IPS DF 4.7 (cell line): ENCODE measurements around the gene PRKN.

Experiments
- DNase-seq: peaks from one replicate; pipeline ENCODE4 v3.0.0-alpha.2; 2013; ENCODE audit warnings: low spot score; ENCODE audit errors: extremely low read depth

The PRKN gene

DNA sequence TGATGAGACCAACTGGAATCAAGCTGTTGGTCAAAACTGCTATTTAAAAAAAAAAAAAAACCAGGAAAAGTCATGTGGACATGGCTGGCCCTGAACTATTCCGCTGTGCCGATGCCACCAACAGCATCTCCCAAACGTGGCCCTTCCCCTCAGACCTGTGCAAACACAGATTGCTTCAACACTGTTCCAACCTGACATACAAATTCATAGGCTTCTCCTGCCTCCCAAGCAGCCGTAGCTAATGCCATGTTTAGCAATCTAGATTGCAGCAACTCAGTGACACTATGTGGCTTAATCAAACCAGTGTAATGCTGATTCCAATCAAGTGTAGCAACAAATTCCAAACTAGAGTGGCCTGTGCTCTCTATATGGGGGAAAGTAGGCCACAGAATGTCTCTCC lies 16.2 kb downstream of the PRKN start:
- DNase-seq, result no peak

GRCh38 chr6:162710936-162711335 lies 16.6 kb downstream of the PRKN start:
- no peak for DNase-seq

DNA sequence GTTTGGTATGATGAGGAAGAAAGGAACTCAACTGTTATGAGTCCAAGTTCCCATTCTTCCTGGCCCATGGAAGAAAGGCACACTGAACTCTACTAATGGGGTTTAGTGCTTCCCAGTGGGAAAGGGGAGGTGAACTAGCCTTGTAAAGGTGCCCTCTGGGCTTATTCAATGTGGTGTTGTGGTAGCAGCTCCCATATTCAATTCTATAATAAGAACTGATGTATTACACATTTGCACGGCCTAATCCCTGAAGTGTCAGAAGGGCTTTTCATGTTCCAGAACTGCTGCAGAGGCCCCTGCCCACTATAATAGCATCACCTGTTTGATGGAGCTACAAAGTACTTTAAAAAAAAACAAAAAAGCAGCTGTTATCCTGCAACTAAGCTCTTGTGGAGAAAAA lies 17.1 kb downstream of the PRKN start:
- DNase-seq, result no peak

GRCh38 chr6:162709431-162709830 lies 18.1 kb downstream of the PRKN start:
- no peak for DNase-seq

DNA sequence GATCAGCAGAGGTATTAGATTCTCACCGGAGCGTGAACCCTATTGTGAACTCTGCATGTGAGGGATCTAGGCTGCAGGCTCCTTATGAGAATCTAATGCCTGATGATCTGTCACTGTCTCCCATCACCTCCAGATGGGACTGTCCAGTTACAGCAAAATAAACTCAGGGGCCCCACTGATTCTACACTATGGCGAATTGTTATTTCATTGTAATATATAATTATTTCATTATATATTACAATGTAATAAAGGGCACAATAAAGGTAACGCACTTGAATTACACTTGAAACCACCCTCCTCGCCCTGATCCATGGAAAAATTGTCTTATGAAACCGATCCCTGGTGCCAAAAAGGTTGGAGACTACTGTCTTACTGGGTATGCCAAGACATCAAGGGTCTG lies 18.6 kb downstream of the PRKN start:
- DNase-seq, result no peak

DNA sequence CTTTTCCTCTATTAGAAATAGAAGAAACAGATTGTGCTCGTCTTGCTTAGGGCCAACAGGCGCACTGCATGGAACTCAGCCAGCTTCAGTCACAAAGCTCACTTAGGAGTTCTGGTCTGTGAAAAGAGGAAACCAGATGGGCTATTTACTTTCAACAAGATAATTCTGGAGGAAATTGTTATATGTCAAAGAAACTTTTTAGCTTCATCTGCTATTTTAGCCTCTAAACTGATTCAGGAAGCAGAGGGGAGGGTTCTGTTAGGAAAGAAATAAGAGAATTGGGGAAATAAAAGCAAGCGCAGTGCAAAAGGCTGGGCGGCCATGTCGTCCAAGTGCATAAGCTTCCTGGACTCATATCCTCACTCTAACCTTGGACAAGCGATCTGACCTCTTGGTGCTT lies 21.3 kb downstream of the PRKN start:
- no peak for DNase-seq

- DNase-seq, result no peak
Observed at GRCh38 chr6:162705736-162706135, 21.8 kb downstream of the PRKN start.

GRCh38 chr6:162704001-162704400 lies 23.6 kb downstream of the PRKN start:
- DNase-seq, result no peak

- DNase-seq, result no peak
Observed at GRCh38 chr6:162702446-162702845, 25.1 kb downstream of the PRKN start.

- no peak for DNase-seq
Observed at GRCh38 chr6:162701551-162701950, 26.0 kb downstream of the PRKN start.

GRCh38 chr6:162700966-162701365 lies 26.6 kb downstream of the PRKN start:
- no peak for DNase-seq

GRCh38 chr6:162699961-162700360 lies 27.6 kb downstream of the PRKN start:
- no peak for DNase-seq

- DNase-seq, result no peak
Observed at GRCh38 chr6:162698440-162698839, 29.1 kb downstream of the PRKN start.

DNA sequence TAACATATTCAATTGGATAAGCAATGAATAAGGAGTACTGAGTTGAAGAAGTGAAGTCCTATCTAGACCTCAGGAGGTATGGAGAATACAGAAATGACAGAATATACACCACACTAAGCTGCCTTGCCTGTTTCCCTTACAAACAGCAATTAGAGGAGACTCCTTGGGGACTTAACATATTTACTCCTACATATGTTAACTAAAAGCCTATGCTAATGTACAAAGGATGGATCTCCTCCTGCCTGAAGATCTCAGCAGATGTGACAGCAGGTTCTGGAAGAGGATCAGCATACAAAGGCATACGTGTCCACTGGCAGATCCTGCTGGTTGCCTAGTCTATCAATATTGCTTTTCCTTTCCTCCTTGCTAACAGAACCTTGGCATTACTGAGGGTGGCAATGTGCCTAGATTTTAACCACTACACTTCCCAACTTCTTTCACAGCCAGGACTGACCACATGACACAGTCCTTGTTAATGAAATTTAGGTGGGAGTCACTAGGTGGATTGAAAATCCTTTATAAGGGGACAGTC lies 29.6 kb downstream of the PRKN start:
- DNase-seq, result no peak

DNA sequence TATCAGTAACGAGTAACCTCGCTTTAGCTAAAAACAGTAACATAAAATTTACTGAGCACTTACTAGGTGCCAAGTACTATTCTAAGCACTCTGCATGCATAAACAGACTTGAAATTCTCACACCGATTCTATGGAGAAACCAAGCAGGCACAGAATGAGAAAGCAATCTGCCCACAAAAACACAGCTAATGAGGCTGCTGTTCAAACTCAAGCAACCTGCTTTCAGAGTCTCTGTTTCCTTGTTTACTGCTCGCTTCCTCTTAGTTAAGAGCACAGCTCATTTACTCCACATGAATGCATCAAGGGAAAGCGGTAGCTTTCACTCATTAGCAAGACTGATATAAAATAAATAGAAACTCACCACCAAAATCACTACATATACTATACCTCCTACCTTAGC lies 37.4 kb downstream of the PRKN start:
- DNase-seq, result no peak

DNA sequence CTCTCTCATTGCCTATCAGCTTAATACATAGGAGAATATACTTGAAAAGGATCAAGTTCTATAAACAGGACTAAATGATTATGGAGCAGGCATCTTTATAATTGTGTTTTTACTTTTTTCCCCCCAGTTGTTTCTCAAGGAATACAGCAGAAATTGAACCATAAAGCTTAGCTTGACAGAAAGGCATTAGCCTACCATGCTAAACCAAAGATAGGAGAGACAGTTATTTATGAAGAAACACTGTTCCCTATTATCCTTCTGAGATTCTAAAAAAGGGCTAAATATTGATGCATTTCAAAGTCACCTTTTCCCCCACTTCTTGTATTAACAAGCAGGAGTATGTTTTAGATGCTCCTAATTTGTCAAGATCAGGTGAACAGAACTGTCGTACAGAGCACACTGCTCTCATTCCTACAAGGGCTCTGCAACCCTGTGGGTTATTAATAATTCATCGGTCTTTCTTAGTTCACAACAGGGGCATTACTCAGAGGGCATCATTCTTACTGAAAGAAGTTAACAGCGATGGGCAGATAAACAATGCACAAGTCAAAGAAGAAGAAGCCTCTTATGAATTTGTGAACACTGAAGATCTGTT lies 38.7 kb downstream of the PRKN start:
- DNase-seq, result no peak

DNA sequence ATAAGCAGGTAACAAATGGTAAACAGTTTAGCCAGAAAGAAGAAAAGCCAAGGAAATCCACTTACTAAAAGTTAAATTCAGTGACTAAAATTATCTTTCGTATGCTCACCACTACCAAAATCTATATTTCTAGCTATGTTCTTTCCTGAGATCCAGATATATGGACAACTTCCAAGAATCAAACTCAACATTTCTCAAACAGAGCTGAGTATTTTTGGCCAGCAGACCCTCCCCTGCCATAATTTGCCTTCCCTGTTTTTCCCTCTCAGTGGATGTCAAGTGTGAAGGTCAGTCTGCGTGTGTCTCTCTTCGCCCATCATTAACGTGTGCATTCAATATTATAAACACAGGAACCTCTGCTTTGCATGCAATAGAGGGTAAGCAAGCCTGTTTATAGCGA lies 42.0 kb downstream of the PRKN start:
- no peak for DNase-seq

- DNase-seq, result no peak
Observed at GRCh38 chr6:162684961-162685360, 42.6 kb downstream of the PRKN start.

GRCh38 chr6:162684052-162684451 lies 43.5 kb downstream of the PRKN start:
- DNase-seq, result no peak

DNA sequence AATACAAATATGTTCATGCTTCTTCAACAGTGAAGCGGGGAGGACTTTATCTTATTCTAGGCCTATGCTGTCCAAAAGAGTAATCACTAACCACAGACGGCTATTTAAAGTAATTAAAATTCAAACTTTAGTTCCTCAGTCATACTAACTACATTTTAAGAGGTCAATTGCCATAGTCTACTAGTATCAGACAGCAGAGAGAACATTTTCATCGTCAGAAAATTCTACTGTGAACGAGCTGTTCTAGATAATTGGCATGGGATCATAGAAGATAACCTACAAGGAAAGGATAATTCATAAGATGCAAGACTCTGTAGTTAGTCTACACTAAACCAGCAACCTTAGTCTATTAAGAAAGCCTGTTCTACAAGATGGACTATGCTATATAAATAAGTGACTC lies 44.4 kb downstream of the PRKN start:
- DNase-seq, result no peak

DNA sequence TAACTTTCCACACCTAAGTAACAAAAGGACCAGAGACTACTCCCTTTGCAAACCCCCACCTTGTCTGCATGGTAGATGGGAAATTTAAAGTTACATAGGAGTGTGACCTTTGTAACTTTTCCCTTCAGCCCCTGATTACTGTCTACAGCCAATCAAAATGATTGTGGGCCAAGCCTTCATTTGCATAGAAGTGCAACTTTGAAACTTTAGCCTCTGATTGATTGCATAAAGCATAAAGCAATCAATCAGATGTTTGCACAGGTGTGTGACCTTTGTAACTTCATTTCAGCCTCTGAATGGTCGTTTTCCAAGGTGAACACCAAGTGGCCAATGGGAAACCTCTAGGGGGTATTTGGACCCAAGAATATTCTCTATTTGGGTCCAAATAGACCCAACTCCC lies 46.1 kb downstream of the PRKN start:
- DNase-seq, result no peak

DNA sequence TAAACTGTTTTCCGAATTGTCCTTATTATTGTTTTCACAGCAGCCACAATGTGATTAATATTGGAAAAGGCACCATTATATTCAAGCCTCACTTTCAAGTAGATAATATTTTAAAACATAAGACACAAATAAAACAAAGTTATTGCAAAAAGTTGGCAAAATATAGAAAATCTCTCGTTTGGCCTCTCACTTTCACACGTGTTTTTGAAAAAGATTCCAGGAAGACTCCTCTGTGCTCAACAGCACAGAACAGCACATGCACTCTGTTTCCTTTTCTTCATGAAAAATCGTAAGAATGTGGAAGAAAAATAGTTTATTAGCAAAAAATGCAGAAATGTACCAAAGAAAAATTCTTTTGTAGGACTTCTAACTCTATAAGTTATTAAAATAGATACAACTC lies 46.7 kb downstream of the PRKN start:
- no peak for DNase-seq

GRCh38 chr6:162680367-162680766 lies 47.2 kb downstream of the PRKN start:
- no peak for DNase-seq

GRCh38 chr6:162679681-162680080 lies 47.9 kb downstream of the PRKN start:
- no peak for DNase-seq
